ENCODE measurements around the gene FBXO42.
"Not testable (repeated sequence)": the region's sequence is repeated elsewhere in the genome, so short reads cannot be mapped to it uniquely, and the experiment has no call there.

The FBXO42 gene

DNA sequence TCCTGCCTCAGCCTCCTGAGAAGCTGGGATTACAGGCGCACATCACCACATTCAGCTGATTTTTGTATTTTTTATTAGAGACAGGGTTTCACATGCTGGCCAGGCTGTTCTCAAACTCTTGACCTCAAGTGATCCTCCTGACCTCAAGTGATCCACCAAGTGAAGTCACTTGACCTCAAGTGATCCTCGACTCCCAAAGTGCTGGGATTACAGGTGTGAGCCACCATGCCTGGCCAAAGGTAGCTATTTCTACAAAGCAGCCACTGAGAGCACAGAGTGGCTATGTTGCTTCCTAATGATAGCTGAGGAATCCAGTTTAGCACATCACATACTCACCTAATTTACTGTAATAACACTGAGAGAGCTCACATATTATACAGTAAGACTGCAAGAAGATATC lies 70.5 kb downstream of the FBXO42 start:
- no peaks in the 10 kb centered on the region for H3K4me1 Mint-ChIP-seq
- DNase-seq, result no peak
- no peaks in the 10 kb centered on the region for H3K27me3 Mint-ChIP-seq
- no peak overlapping the region for H3K4me3 Mint-ChIP-seq
- CTCF ChIA-PET, result no interaction called here
- peaks cover 5% of the 10 kb centered on the region for H3K36me3 Mint-ChIP-seq
- H3K27ac Mint-ChIP-seq, result no peak overlapping the region
- H3K9me3 Mint-ChIP-seq, result no peaks in the 10 kb centered on the region

GRCh38 chr1:16279186-16279585 lies 73.1 kb downstream of the FBXO42 start:
- H3K27me3 Mint-ChIP-seq, result no peaks in the 10 kb centered on the region

DNA sequence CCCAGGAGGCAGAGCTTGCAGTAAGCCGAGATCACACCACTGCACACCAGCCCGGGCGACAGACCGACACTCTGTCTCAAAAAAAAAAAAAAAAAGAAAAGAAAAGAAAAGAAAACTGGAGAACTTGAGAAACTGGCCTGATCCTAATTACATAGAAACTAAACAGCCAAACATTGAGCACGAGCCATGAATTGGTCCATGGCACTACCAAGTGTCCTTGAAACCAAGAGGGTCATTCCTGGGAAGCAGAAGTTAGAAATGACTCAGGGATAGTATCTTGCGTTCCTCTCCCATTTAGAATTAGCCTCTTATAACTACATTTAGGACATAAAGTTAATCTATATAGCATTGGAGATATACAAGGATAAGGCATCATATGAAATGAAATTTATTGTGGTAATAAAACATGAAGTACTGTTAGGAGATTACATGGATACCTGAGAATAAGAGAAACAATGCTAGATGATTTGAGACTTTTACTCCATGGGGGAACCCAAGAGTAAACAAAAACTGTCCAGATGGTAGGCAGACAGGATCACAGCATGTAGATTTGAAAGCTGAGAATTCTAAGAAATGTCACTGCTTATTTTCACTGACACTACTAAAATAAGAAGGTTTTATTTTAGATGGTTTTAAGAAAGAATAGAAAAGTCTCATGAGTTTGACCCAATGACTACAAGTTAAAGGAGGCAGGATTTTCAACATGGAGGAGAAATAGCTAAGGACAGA lies 75.8 kb downstream of the FBXO42 start:
- no peak for DNase-seq
- H3K36me3 Mint-ChIP-seq, result peaks cover 4% of the 10 kb centered on the region
- no peak overlapping the region for H3K4me3 Mint-ChIP-seq
- no peaks in the 10 kb centered on the region for H3K27me3 Mint-ChIP-seq
- no peaks in the 10 kb centered on the region for H3K9me3 Mint-ChIP-seq
- no peak overlapping the region for H3K27ac Mint-ChIP-seq
- no peaks in the 10 kb centered on the region for H3K4me1 Mint-ChIP-seq
- CTCF ChIA-PET, result interaction anchor here (1.2 kb wide), 1 partner anchor 31 kb away, joined by 3 read pairs; no protein-coding TSS in a partner anchor

More at GRCh38 chr1:16279186-16279585, 73.1 kb downstream of the FBXO42 start:
- H3K4me3 Mint-ChIP-seq, result no peak overlapping the region
- H3K4me1 Mint-ChIP-seq, result no peaks in the 10 kb centered on the region
- no peak overlapping the region for H3K27ac Mint-ChIP-seq
- CTCF ChIA-PET, result no interaction called here
- peaks cover 4% of the 10 kb centered on the region for H3K36me3 Mint-ChIP-seq
- DNase-seq, result no peak
- no peaks in the 10 kb centered on the region for H3K9me3 Mint-ChIP-seq

- no peaks in the 10 kb centered on the region for H3K4me1 Mint-ChIP-seq
- CTCF ChIA-PET, result no interaction called here
- no peak for DNase-seq
These were observed 76.7 kb downstream of the FBXO42 start for GRCh38 chr1:16275591-16275990.

DNA sequence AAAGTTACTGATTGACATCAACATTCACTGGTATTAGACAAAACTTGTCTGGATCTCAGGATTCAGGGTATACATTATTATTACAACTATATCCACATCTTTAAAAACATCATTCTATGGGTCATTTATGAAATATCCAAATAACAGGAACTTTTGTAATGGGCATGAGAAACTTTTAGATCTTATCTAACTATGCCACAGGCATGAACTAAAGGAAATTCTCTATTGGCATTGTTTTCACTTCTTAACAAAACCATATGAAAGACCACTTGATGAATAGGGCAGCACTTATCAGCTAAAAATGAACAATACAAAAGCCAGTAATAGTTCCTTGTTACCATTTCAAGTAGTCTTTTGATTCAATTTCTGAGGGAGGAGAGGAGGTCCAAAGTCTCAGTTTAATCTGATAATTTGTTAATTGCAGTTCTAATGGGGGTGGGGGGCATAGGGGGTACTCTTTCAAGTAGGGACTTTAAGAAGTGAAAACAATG lies 84.5 kb downstream of the FBXO42 start:
- peaks cover 4% of the 10 kb centered on the region for H3K36me3 Mint-ChIP-seq
- H3K4me1 Mint-ChIP-seq, result no peaks in the 10 kb centered on the region
- H3K27ac Mint-ChIP-seq, result no peak overlapping the region
- H3K4me3 Mint-ChIP-seq, result no peak overlapping the region
- H3K27me3 Mint-ChIP-seq, result no peaks in the 10 kb centered on the region
- no peak for DNase-seq
- CTCF ChIA-PET, result no interaction called here
- no peaks in the 10 kb centered on the region for H3K9me3 Mint-ChIP-seq

More at GRCh38 chr1:16275591-16275990, 76.7 kb downstream of the FBXO42 start:
- H3K27me3 Mint-ChIP-seq, result no peaks in the 10 kb centered on the region
- no peak overlapping the region for H3K27ac Mint-ChIP-seq
- no peaks in the 10 kb centered on the region for H3K9me3 Mint-ChIP-seq
- H3K4me3 Mint-ChIP-seq, result no peak overlapping the region
- peaks cover 4% of the 10 kb centered on the region for H3K36me3 Mint-ChIP-seq

DNA sequence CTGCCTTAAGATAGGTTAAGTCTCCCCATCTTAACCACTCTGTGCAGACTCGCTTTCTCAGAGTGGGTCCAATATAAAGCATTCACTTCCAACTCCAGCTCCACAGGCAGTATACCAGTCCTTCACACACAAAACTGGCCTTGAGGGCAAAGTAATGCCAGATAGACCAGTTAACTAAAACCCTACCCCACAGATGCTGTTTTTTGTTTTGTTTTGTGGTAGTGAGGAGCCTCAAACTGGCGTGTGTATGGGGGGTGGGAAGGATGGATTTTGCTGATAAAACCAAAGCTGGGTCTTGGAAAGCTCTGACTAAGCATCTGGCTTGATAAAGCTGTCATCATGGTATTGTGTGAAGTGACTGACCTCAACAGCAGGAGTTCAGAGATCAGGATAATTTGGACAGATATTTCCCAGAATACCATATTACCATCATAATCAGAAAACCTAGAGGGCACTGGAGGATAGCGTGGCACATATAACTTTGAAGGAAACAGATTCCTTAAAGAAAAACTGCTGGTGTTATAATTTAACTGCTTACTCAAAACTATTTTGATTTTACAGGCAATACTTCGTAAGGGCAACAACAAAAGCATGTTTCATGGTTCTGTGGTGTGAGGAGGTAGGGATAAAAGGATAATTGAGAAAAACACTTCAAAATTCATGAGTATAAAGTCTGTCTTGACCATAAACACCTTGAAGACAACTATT lies 85.7 kb downstream of the FBXO42 start:
- Mint-ChIP-seq H3K27me3 (no peaks in the 10 kb centered on the region), H3K9me3 (no peaks in the 10 kb centered on the region), H3K36me3 (peaks cover 3% of the 10 kb centered on the region), H3K4me3 (no peak overlapping the region), H3K4me1 (no peaks in the 10 kb centered on the region), H3K27ac (no peak overlapping the region)
- CTCF ChIA-PET, result no interaction called here
- no peak for DNase-seq

DNA sequence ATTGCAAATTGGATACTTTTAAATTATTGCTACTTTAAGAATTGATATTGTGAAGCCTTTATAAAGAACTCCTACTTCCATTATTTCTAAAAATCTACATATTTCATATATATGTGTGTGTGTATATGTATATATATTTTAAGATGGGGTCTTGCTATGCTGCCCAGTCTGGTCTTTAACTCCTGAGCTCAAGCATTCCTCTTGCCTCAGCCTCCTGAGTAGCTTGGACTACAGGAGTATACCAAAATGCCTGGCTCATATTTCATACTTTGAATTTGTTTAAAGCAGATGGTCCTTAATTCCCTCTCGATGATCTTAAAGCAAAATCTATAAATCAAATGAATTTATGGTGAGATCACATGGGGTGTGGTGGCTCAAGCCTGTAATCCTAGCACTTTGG lies 90.2 kb downstream of the FBXO42 start:
- Mint-ChIP-seq H3K27me3 (no peaks in the 10 kb centered on the region), H3K36me3 (no peaks in the 10 kb centered on the region), H3K4me3 (no peak overlapping the region), H3K27ac (no peak overlapping the region), H3K4me1 (no peaks in the 10 kb centered on the region), H3K9me3 (no peaks in the 10 kb centered on the region)
- DNase-seq, result no peak
- CTCF ChIA-PET, result no interaction called here

DNA sequence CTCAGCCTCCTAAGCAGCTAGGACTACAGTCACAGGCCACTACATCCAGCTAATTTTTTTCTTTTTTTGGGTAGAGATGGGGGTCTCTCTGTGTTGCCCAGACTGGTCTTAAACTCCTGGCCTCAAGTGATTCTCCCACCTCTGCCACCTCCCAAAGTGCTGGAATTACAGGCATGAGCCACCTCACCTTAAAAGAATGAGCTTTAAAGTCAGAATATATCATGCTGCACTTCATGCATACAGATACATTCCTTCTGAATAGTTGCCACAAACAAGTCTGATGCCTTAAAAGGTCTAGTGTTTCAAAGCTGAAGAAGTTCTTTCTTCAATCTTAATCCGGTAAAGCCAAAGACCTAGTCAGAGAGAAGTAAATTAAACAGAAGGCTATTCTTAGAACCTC lies 91.5 kb downstream of the FBXO42 start:
- H3K4me1 Mint-ChIP-seq, result no peaks in the 10 kb centered on the region
- no peak overlapping the region for H3K27ac Mint-ChIP-seq
- no peak for DNase-seq
- no peaks in the 10 kb centered on the region for H3K27me3 Mint-ChIP-seq
- no peak overlapping the region for H3K4me3 Mint-ChIP-seq
- H3K9me3 Mint-ChIP-seq, result no peaks in the 10 kb centered on the region
- peaks cover 2% of the 10 kb centered on the region for H3K36me3 Mint-ChIP-seq
- CTCF ChIA-PET, result no interaction called here

DNA sequence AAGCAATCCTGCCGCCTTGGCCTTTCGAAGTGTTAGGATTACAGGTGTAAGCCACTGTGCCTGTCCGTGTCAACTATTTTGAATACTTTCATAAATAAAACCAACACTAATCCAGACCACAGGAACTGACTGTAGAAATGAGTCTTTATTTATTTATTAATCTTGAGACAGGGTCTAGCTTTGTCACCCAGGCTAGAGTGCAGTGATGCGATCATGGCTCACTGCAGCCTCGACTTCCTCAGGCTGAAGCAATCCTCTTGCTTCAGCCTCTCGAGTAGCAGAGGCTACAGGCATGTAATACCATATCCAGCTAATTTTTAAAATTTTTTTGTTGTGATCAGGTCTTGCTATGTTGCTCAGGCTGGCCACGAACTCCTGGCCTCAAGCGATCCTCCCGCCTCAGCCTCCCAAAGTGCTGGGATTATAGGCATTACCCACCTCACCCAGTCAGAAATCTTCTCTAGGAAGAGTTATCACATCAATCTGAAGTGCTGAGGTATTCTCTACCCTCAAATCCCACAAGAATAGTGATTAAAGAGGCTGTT lies 93.6 kb downstream of the FBXO42 start:
- peaks cover 5% of the 10 kb centered on the region for H3K4me1 Mint-ChIP-seq
- peaks cover 13% of the 10 kb centered on the region for H3K36me3 Mint-ChIP-seq
- DNase-seq, result no peak
- H3K4me3 Mint-ChIP-seq, result no peak overlapping the region
- no peak overlapping the region for H3K27ac Mint-ChIP-seq
- CTCF ChIA-PET, result no interaction called here
- no peaks in the 10 kb centered on the region for H3K9me3 Mint-ChIP-seq
- no peaks in the 10 kb centered on the region for H3K27me3 Mint-ChIP-seq

- Mint-ChIP-seq H3K36me3 (peaks cover 13% of the 10 kb centered on the region), H3K4me3 (no peak overlapping the region), H3K4me1 (peaks cover 5% of the 10 kb centered on the region), H3K27ac (no peak overlapping the region), H3K9me3 (no peaks in the 10 kb centered on the region), H3K27me3 (no peaks in the 10 kb centered on the region)
- CTCF ChIA-PET, result no interaction called here
- DNase-seq, result no peak
These were observed 94.3 kb downstream of the FBXO42 start for GRCh38 chr1:16257968-16258367.

DNA sequence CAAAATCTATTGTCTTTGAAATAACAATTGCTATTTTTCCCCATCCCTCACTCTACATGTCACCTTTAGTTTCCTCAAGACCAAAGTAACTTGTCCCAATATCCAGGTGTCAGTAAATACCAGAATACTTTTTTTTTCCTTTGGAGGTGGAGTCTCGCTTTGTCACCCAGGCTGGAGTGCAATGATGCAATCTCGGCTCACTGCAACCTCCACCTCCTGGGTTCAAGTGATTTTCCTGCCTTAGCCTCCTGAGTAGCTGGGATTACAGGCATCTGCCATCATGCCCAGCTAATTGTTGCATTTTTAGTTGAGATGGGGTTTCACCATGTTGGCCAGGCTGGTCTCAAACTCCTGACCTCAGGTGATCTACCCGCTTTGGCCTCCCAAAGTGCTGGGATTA lies 94.7 kb downstream of the FBXO42 start:
- DNase-seq, CTCF ChIA-PET, H3K4me3 Mint-ChIP-seq, H3K4me1 Mint-ChIP-seq, H3K27me3 Mint-ChIP-seq, H3K9me3 Mint-ChIP-seq, H3K27ac Mint-ChIP-seq: not testable (repeated sequence)
- peaks cover 16% of the 10 kb centered on the region for H3K36me3 Mint-ChIP-seq

DNA sequence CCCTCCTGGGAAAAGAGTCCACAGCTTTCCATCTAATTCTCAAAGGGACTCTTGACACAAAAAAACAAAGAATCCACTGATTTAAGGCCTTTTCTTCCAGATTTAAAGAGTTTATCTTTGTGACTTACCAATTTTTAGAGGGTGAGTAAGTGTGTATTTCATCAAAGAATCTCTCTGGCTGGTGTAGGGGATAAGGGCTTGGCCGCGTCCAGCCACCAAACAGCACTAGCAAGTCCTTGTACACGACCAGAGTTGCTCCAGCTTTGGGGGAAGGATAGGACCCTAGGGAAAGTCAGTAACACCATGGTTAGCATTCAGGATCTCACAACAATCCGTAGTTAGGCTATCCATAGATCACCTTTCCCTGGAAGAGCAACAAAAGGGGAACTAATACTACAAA lies 95.8 kb downstream of the FBXO42 start:
- no peak for DNase-seq
- CTCF ChIA-PET, result no interaction called here
- Mint-ChIP-seq H3K27ac (no peak overlapping the region), H3K36me3 (peaks cover 24% of the 10 kb centered on the region), H3K4me3 (no peak overlapping the region), H3K27me3 (no peaks in the 10 kb centered on the region), H3K9me3 (no peaks in the 10 kb centered on the region), H3K4me1 (peaks cover 5% of the 10 kb centered on the region)

- CTCF ChIA-PET, result interaction anchor here (1.4 kb wide), 1 partner anchor 10 kb away, joined by 10 read pairs; no protein-coding TSS in a partner anchor
- Mint-ChIP-seq H3K27me3 (no peaks in the 10 kb centered on the region), H3K9me3 (no peaks in the 10 kb centered on the region), H3K36me3 (peaks cover 33% of the 10 kb centered on the region), H3K4me1 (peaks cover 13% of the 10 kb centered on the region), H3K27ac (no peak overlapping the region), H3K4me3 (no peak overlapping the region)
- DNase-seq, result no peak
These were observed 97.9 kb downstream of the FBXO42 start for GRCh38 chr1:16254263-16254928.

DNA sequence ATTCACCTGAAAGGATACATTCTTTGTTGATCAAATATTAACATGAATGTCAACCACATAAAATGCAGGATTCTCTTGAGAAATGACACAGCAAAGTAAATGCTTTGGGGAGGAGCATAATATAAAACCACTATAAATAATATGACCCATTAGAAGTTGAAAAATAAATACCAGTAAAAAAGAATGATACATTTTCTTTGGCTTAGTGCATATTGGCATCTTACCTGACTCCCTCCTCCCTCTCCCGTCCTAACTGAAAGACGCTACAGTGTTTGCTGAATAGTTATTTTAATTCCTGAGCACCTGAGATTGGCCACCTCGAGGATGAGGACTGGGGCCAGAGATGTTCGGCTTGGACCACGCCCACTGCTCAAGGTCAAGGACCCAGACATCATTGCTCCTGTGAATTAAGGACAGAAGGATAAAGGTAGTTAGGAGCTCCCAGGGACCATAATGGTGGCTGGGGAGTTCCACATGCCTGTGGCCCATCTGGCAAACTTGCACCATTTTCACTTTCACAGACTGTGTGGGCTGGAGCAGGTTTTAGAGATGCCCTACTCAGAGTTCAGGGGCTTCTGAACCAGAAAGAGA lies 98.9 kb downstream of the FBXO42 start:
- H3K27me3 Mint-ChIP-seq, result no peaks in the 10 kb centered on the region
- H3K4me3 Mint-ChIP-seq, result no peak overlapping the region
- peaks cover 23% of the 10 kb centered on the region for H3K4me1 Mint-ChIP-seq
- H3K27ac Mint-ChIP-seq, result no peak overlapping the region
- H3K36me3 Mint-ChIP-seq, result peaks cover 35% of the 10 kb centered on the region
- no peak for DNase-seq
- CTCF ChIA-PET, result interaction anchor here (1.4 kb wide), 1 partner anchor 9 kb away, joined by 10 read pairs; no protein-coding TSS in a partner anchor
- H3K9me3 Mint-ChIP-seq, result no peaks in the 10 kb centered on the region
